ENCODE results near the gene KLHL36. TPM values are rescaled to one million over a fixed set of nuclear protein-coding genes. Genes with fewer than 3 reads are reported as not detected.
A peak's percentile ranks its signal among the peaks of the same experiment; 100 is the strongest.

The KLHL36 gene
- polyA plus RNA-seq, 12 donors = 10.6 to 31.0 (median 12.8) TPM; not detected in 1

DNA sequence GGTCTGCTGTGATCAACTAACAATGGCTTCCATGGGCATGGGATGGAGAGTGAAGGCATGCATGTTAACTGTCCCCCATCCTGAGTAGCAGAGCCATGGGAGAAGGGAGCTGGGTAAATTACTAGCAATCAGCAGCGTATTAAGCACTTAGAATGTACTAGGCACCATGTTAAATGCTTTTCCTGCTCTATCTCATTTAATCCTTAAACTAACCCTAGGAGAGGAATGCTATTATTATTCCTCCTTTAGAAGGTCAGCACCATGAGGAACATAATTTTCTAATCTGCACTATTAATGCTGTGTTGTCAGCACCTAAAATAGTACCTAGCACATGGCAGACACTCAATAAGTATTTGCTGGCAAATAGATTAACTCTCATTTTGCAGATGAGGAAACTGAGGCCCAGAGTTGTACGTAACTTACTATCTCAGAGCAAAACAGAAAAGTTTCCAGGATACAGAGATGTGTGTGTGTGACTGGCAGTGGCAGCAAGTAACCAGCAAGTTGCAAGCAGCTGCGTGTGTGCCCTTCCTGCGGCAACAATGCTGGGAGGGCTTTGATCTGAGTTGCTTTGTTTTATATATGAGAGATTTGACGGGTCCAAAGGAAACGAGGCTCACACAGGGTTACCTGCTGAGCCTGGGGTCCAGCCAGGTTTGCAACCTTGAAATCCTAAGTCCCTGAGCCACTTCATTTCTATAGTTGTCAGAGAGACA lies 6.5 kb upstream of the KLHL36 start:
- no peak for DNase-seq

DNA sequence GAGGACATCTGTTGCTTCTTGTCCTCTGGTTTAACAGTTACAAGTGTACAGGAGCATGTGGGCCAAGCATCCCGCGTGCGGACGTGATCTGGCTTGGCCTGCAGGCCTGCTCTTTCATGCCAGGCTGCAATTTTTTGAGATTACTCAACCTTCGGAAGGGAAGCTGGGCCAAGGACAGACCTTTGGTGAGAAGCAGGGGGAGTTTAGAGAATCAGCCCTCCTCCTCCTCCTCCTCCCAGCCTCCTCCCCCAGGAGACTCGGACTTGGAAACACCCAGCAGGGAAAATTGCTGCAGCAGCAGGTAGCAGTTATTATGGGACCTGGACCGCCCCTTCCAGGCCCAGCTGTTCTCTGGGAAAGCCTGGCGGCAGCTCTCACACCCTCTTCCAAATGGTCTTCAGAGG lies 5.1 kb upstream of the KLHL36 start:
- peak; percentile 85 for DNase-seq

DNA sequence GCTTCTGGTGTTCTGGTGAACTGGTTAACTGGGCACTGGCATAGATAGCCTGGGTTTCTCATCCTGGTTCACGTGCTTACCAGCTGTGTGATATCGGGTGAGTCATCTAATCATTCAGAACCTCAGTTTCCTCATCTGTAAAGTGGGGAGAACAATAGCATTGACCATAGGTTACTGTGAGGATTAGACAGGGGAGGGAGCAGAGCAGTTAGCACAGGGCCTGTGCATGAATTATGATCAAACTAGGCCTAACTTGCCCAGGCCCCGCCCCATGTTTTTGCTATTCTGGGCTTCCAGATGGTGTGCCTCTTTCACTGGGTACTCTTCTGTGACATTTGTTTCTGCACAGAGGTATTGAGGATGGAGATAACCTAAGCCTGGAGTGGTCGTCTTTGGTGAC lies 4.6 kb upstream of the KLHL36 start:
- no peak for DNase-seq

- peak; percentile 25 for DNase-seq
Observed at GRCh38 chr16:84648595-84649510, 542 bp downstream of the KLHL36 start.

DNA sequence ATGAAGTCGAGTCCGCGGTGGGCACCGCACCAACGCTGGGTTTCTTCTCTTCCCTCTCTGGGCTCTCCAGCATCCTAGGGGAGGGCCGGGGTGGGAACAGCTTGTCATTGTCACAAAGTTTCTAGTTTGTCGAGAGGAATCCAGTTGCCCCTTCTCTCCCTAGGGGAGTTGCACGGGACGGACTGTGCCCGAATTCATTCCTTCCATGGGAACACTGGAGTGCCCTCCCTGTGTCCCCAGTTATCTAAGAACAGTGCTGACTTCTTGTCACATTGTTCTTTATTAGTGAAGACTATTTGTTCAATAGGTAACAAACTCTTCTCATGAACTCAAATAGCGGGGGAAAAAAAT lies 1.2 kb downstream of the KLHL36 start:
- no peak for DNase-seq

DNA sequence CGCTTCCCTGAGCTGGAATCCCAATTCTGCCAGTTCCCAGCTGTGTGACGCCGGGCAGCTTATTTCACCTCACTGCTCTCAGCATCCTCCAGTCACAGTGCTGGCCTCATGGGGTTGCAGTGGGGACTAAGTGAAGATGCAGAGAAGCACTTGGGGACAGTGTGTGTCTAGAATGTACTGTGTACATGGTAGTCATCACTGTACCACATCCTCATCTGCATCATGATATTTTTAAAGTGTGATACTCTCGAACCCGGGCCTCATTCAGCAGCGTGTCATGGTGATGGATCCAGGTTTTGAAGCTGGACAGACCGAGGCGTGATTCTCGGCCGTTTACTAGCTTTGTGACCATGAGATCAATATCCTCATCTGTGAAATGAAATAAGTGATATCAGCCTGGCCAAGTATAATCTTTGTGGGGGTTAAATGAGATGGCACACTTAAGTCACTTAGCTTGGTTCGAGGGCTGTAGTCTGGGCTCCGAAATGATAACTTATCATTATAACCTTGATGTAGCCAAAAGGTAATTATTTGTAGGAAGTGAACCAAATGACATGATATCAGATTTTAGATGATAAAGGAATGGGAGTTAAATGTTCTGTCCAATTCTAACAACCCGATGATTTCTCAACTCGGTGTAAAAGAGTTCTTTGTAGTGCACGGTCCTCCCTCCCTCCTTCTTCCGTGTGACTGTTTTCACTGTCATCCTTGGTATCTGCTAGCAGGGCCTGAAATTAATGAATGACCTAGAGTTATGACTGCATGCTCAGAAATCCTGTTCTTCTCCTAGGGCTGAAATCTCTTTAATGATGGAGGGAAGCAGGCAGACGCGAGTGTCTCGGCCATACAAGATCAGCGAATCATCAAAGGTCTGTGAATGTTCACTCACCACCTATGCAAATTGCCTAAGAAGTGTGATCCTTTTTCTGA lies 2.0 kb downstream of the KLHL36 start:
- no peak for DNase-seq

DNA sequence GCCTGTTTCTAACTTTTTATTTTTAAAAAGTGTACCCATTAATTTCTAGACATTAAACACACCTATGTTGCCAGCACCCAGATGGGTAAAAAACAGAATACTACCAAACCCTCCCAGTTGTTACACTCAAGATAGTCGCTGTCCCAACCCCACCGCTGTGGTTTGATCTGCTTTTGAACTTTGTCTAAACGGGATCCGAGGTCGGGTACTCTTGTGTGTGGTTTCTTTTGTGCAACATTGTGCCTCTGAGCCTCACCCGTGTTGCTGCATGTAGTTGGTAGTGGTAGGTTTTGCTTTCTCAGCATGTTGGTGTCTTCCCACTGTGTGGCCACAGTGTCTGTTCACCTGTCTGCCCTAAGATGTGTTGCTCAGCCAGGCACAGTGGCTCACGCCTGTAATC lies 4.3 kb downstream of the KLHL36 start:
- no peak for DNase-seq

GRCh38 chr16:84654238-84654637 lies 5.9 kb downstream of the KLHL36 start:
- no peak for DNase-seq

- DNase-seq = no peak
Observed at GRCh38 chr16:84654998-84655397, 6.7 kb downstream of the KLHL36 start.

DNA sequence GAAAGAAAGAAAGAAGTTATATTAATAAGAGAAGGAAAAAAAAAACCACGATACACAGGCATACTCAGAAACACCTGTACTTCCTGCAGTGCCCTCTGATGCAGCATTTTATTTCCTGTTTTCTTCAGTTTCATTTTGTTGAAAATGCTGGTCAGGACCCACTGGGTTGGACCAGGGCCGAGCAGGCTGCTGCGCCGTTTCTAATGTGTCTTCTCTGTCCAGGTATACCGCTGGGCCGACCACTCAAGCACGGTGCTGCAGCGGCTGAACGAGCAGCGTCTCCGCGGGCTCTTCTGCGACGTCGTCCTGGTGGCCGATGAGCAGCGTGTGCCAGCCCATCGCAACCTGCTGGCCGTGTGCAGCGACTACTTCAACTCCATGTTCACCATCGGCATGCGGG lies 8.3 kb downstream of the KLHL36 start:
- DNase-seq = no peak

DNA sequence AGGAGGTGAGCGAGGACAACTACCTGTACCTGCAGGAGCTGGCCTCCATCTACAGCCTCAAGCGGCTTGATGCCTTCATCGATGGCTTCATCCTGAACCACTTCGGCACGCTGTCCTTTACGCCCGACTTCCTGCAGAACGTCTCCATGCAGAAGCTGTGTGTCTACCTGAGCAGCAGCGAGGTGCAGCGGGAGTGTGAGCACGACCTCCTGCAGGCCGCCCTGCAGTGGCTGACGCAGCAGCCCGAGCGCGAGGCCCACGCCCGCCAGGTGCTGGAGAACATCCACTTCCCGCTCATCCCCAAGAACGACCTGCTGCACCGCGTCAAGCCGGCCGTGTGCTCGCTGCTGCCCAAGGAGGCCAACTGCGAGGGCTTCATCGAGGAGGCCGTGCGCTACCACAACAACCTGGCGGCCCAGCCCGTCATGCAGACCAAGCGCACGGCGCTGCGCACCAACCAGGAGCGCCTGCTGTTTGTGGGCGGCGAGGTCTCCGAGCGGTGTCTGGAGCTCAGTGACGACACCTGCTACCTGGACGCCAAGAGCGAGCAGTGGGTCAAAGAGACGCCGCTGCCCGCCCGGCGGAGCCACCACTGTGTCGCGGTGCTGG lies 9.0 kb downstream of the KLHL36 start:
- DNase-seq = no peak

DNA sequence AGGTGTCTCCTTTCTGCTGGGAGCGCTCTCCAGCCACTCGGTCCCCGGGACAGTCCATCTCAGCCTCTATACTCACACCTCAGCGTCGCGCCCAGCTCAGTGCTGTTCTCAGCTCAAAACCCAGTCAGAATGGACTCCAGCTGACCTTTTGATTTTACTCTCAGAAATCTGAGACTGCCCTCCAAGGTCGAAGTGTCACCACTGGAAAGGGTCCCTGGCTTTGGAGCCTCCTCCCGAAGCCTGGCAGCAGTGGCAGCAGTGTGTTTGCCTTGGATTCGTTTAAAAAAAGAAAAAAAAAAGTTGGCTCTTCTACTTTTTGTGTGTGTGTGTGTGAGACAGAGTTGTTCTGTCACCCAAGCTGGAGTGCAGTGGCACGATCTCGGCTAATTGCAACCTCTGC lies 10.4 kb downstream of the KLHL36 start:
- no peak for DNase-seq

- DNase-seq = no peak
Observed at GRCh38 chr16:84659656-84660300, 11.5 kb downstream of the KLHL36 start.

DNA sequence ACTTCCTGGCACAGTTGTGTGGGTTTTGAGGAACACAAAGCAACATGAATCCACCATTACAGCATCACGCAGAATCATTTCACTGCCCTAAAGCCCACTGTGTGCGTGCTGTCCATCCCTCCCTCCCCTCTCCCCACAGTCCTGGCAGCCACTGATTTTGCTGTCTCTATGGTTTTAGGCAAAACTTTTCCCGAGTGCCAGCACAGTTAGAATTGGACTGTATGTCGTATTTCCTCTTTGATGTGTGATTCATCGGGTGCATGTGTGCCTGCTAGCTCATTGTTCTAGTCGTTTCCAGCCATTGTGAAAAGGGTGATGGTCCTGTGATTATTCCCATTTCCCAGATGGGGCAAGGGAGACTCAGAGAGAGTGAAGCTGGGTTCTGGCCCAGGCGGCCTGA lies 12.7 kb downstream of the KLHL36 start:
- DNase-seq = no peak

- DNase-seq = no peak
Observed at GRCh38 chr16:84661418-84662060, 13.2 kb downstream of the KLHL36 start.

DNA sequence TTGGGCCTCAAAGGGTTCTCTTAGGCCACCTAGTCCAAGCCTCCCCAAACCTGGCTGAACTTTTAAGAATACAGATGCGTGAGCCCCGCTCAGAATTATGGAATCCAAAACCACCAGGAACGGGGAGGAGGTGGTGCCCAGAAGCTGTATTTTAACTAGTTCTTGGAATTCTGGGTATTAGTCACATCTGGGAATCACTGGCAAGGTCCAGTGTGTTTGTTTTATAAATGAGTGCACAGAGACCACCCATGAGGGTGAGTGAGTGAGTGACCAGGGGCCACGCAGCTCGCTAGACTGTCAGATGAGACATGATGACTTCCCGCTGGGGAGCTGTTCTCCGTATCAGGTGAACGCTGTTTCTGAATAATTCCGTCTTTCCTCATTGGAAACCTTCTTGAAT lies 14.2 kb downstream of the KLHL36 start:
- DNase-seq = no peak

GRCh38 chr16:84663433-84664101 lies 15.3 kb downstream of the KLHL36 start:
- no peak for DNase-seq

DNA sequence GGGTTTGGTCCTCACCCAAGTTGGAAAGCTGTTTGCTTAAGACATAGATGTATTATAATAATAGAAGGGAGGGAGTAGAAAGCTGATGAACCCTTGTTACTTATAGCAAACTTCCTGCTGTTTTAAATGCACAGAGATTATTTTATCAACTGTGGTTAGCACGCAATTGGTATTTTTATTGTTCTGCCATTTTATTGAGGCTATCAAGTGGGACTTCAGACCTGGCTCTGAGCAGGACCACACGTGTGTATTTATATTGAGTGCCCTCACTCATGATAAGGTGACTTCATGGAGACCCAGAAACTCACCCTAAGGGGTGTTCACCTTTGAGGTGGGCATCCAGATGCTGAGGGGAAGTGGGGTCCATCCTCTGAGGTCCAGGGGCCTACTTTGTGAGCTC lies 17.0 kb downstream of the KLHL36 start:
- DNase-seq = no peak

DNA sequence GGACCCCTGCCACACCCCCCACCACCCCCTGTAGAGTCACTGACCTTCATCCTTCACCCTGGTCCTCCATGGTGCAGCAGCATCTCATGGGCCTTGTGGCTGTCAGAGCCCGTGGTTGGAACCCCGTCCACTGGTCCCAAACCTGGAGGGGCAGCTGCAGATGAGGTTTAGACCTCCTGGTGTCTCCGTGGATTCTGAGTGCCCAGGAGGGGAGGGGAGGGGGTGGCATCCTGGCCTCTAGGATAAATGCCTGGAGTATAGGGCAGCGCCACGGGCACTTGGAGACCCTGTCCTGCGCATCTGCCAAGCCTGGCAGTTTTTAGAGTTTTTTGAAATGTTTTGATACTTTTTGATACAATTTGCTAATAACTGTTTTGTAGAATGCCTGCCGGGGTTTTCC lies 17.5 kb downstream of the KLHL36 start:
- no peak for DNase-seq

Data from muscle of arm (tissue), 12 donors.